Measurements from ENCODE around the gene VDAC1. TPM values are rescaled to one million over a fixed set of nuclear protein-coding genes. Genes with fewer than 3 reads are reported as not detected.

VDAC1 gene
- polyA plus RNA-seq, 1 experiment: 187 TPM

DNA sequence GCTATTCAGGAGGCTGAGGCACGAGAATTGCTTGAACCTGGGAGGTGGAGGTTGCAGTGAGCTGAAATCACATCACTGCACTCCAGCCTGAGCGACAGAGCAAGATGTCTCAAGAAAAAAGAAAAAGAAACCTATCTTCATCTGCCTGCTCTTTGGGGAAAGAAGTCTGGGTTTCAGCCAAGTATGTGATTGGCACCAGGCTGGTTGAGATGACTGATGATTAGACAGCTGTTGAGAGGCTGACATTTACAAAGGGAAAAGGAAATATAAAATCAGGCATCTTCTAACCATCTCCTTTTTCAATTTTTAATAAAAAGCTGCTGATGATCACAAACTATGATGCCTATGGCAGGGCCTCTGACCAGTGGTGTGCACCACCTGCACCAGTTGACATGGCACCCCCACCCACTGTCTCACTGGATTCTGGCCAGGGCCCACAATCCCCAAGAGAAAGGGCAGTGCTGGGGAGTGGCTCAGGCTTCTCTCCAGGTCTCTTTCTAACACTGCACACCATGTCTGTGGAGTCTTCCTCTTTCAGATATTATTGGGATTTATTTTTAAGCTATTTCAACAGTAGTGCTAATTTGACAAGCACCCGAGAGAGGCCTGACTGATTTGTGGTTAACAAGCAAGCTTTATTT, 19.1 kb downstream of the VDAC1 start:
- ChIA-PET CTCF (no interaction called here), POLR2A (no interaction called here)
- Histone ChIP-seq H3K4me3 (ENCODE audit: low read depth, low read length) (no peak overlapping the region), H3K36me3 (ENCODE audit: control insufficient read depth, insufficient read depth, low read length) (peaks cover 23% of the 10 kb centered on the region), H3K27me3 (ENCODE audit: control insufficient read depth, insufficient read depth, low read length) (no peaks in the 10 kb centered on the region)
- DNase-seq (ENCODE audit: low read depth): no peak
- TF ChIP-seq, protein P1, sequence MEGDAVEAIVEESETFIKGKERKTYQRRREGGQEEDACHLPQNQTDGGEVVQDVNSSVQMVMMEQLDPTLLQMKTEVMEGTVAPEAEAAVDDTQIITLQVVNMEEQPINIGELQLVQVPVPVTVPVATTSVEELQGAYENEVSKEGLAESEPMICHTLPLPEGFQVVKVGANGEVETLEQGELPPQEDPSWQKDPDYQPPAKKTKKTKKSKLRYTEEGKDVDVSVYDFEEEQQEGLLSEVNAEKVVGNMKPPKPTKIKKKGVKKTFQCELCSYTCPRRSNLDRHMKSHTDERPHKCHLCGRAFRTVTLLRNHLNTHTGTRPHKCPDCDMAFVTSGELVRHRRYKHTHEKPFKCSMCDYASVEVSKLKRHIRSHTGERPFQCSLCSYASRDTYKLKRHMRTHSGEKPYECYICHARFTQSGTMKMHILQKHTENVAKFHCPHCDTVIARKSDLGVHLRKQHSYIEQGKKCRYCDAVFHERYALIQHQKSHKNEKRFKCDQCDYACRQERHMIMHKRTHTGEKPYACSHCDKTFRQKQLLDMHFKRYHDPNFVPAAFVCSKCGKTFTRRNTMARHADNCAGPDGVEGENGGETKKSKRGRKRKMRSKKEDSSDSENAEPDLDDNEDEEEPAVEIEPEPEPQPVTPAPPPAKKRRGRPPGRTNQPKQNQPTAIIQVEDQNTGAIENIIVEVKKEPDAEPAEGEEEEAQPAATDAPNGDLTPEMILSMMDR (IDR thresholded peaks at IDR 0.05; ENCODE audit: insufficient read depth, low read depth, low read length): no peak

DNA sequence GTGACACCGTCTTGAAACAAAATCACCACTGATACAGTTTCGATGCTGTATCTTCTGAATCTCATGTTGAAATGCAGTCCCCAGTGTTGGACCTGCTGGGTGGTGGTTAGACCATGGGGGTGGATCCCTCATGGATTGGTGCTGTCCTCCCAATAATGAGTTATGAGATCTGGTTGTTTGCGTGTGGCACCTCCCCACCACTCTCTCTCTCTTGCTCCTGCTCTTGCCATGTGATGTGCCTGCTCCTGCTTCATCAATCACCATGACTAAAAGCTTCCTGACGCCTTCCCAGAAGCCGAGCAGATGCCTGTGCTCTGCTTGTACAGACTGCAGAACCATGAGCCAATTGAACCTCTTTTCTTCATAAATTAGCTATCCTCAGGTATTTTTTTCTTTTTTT, 21.1 kb downstream of the VDAC1 start:
- peaks cover 17% of the 10 kb centered on the region for H3K36me3 ChIP-seq (ENCODE audit: control insufficient read depth, insufficient read depth, low read length)
- no peak overlapping the region for H3K4me3 ChIP-seq (ENCODE audit: low read depth, low read length)
- ChIA-PET CTCF (interaction anchor here (0.6 to 1.1 kb wide), 2 partner anchors 10 to 560 kb away, joined by 3 to 4 read pairs; no protein-coding TSS in a partner anchor), POLR2A (no interaction called here)
- TF ChIP-seq, protein P1 (IDR thresholded peaks at IDR 0.05; ENCODE audit: insufficient read depth, low read depth, low read length): no peak
- no peaks in the 10 kb centered on the region for H3K27me3 ChIP-seq (ENCODE audit: control insufficient read depth, insufficient read depth, low read length)
- no peak for DNase-seq (ENCODE audit: low read depth)

DNA sequence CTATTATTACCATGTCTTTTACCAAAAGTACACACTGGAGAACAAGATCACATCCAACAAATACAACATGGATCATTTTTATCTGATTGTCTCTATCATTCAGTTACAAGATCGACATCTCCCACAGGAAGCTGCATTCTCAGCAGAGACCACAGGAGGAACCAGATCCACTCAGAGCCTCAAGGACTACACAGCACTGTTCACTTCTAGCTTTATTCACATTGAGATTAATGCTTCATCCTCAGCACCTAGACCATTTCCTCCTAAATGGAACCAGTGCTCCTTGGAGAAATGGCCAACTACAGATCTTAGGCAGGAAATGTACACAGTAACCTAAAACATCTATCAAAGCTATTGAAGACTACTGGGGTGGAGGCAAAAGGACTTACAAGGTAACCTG, 23.1 kb downstream of the VDAC1 start:
- TF ChIP-seq, protein P1 (IDR thresholded peaks at IDR 0.05; ENCODE audit: insufficient read depth, low read depth, low read length): no peak
- Histone ChIP-seq H3K27me3 (ENCODE audit: control insufficient read depth, insufficient read depth, low read length) (no peaks in the 10 kb centered on the region), H3K4me3 (ENCODE audit: low read depth, low read length) (no peak overlapping the region), H3K36me3 (ENCODE audit: control insufficient read depth, insufficient read depth, low read length) (peaks cover 15% of the 10 kb centered on the region)
- no peak for DNase-seq (ENCODE audit: low read depth)
- ChIA-PET CTCF (interaction anchor here (1.0 to 1.1 kb wide), 2 partner anchors 12 to 20 kb away, joined by 3 to 4 read pairs; no protein-coding TSS in a partner anchor), POLR2A (no interaction called here)

DNA sequence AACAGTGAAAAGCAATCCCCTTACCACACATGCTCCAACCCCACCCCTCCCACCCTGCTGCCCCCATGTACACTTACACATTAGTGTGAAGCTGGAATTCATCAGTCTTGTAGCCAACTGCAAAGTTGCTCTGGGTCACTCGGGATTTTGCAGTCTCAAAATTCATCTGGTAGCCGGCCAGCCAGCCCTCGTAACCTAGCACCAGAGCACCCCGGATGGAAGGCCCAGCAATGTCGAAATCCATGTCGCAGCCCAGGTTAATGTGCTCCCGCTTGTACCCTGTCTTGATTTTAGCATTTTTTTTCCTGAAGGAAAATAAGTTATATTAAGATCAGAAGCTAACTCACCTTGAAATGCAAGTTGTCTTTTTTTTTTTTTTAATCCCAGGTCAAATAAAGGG, 24.1 kb downstream of the VDAC1 start:
- DNase-seq (ENCODE audit: low read depth): no peak
- ChIA-PET POLR2A (no interaction called here), CTCF (interaction anchor here (0.6 to 1.4 kb wide), 4 partner anchors 10 to 1210 kb away, joined by 3 to 6 read pairs (median 4); no protein-coding TSS in a partner anchor)
- no peaks in the 10 kb centered on the region for H3K27me3 ChIP-seq (ENCODE audit: control insufficient read depth, insufficient read depth, low read length)
- peaks cover 13% of the 10 kb centered on the region for H3K36me3 ChIP-seq (ENCODE audit: control insufficient read depth, insufficient read depth, low read length)
- TF ChIP-seq, protein P1 (IDR thresholded peaks at IDR 0.05; ENCODE audit: insufficient read depth, low read depth, low read length): no peak
- no peak overlapping the region for H3K4me3 ChIP-seq (ENCODE audit: low read depth, low read length)

DNA sequence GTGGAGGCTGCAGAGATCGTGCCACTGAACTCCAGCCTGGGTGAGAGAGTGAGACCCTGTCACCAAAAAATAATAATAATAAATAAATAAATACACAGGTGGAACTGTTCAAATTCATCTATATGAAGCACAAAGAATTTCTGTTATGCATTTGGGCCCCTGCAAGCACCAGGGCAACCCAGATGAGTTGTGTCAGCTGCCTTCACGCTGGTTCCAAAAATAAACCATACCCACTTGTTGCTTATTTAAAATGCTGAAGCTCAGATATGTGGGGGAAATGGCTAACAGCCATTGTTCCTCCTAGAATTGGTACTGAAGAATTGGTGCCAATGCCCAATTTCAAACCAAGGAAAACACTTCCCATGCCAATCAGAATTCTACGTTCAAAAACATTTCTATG, 25.8 kb downstream of the VDAC1 start:
- CTCF ChIA-PET: interaction anchor here (1.0 to 1.9 kb wide), 4 partner anchors 9 to 555 kb away, joined by 3 to 16 read pairs (median 4); partner anchors contain the start of gene C5orf15
- DNase-seq (ENCODE audit: low read depth): no peak
- POLR2A ChIA-PET: no interaction called here
- H3K27me3 ChIP-seq (ENCODE audit: control insufficient read depth, insufficient read depth, low read length): no peaks in the 10 kb centered on the region
- TF ChIP-seq, protein P1 (IDR thresholded peaks at IDR 0.05; ENCODE audit: insufficient read depth, low read depth, low read length): no peak
- peaks cover 25% of the 10 kb centered on the region for H3K36me3 ChIP-seq (ENCODE audit: control insufficient read depth, insufficient read depth, low read length)
- no peak overlapping the region for H3K4me3 ChIP-seq (ENCODE audit: low read depth, low read length)
